Measurements from ENCODE around the gene C20orf141.
A peak's percentile ranks its signal among the peaks of the same experiment; 100 is the strongest.

The C20orf141 gene

GRCh38 chr20:2838847-2839671, 24.3 kb downstream of the C20orf141 start:
- H3K4me3 ChIP-seq (ENCODE audit: control insufficient read depth, low read depth, low read length) = no peak overlapping the region
- DNase-seq (ENCODE audit: low read depth) = no peak
- no peak for TF ChIP-seq CTCF (conservative IDR thresholded peaks at IDR 0.05; ENCODE audit: control insufficient read depth, insufficient read depth, low read depth, low read length)

- no peak overlapping the region for H3K4me3 ChIP-seq (ENCODE audit: control insufficient read depth, low read depth, low read length)
- no peak for TF ChIP-seq CTCF (conservative IDR thresholded peaks at IDR 0.05; ENCODE audit: control insufficient read depth, insufficient read depth, low read depth, low read length)
Measured at GRCh38 chr20:2839732-2840137, 24.9 kb downstream of the C20orf141 start.

GRCh38 chr20:2840138-2840966, 25.6 kb downstream of the C20orf141 start, which contains the start of the genes PCED1A and VPS16:
Gene PCED1A, minus strand, starts transcription at chr20:2840655. Its CDS starts 743 bp downstream, at chr20:2839912.
Gene VPS16, plus strand, starts transcription at chr20:2840745. Its CDS starts 30 bp downstream, at chr20:2840775.
- no peak for TF ChIP-seq CTCF (conservative IDR thresholded peaks at IDR 0.05; ENCODE audit: control insufficient read depth, insufficient read depth, low read depth, low read length)
- peak; percentile 82 for DNase-seq (ENCODE audit: low read depth)
- peak within 1 kb of the TSS; percentile 85 for H3K4me3 ChIP-seq (ENCODE audit: control insufficient read depth, low read depth, low read length)

More at GRCh38 chr20:2839732-2840137, 24.9 kb downstream of the C20orf141 start:
- DNase-seq (ENCODE audit: low read depth) = no peak

GRCh38 chr20:2840967-2841531, 26.3 kb downstream of the C20orf141 start:
- no peak for TF ChIP-seq CTCF (conservative IDR thresholded peaks at IDR 0.05; ENCODE audit: control insufficient read depth, insufficient read depth, low read depth, low read length)

GRCh38 chr20:2845607-2846006, 30.8 kb downstream of the C20orf141 start:
- DNase-seq (ENCODE audit: low read depth) = no peak
- H3K4me3 ChIP-seq (ENCODE audit: control insufficient read depth, low read depth, low read length) = no peak overlapping the region
- TF ChIP-seq CTCF (conservative IDR thresholded peaks at IDR 0.05; ENCODE audit: control insufficient read depth, insufficient read depth, low read depth, low read length) = no peak

More at GRCh38 chr20:2840967-2841531, 26.3 kb downstream of the C20orf141 start:
- H3K4me3 ChIP-seq (ENCODE audit: control insufficient read depth, low read depth, low read length) = peak overlapping the region; percentile 85
- peak; percentile 66 for DNase-seq (ENCODE audit: low read depth)

GRCh38 chr20:2846698-2847097, 31.9 kb downstream of the C20orf141 start:
- no peak overlapping the region for H3K4me3 ChIP-seq (ENCODE audit: control insufficient read depth, low read depth, low read length)
- TF ChIP-seq CTCF (conservative IDR thresholded peaks at IDR 0.05; ENCODE audit: control insufficient read depth, insufficient read depth, low read depth, low read length) = no peak
- DNase-seq (ENCODE audit: low read depth) = no peak
